Vagina (tissue), 2 donors: ENCODE results near the gene RPGR.

ENCODE experiments used
- CTCF ChIP-seq, 3 experiments: fragments of 450-650 bp in 2 of 3; fragments of 200-600 bp in 1 of 3; sonication (generic) in 1 of 3; IDR thresholded peaks; one replicate each; pipeline ENCODE4 v1.5.1; 2017 to 2019; ENCODE audit warnings: antibody characterized with exemption in 3 of 3, mild to moderate bottlenecking in 2 of 3, moderate library complexity in 2 of 3
- POLR2A ChIP-seq, 2 donors: fragments of 450-650 bp; IDR thresholded peaks; one replicate each; pipeline ENCODE4 v1.6.1; 2017; ENCODE audit warnings: antibody characterized with exemption in 2 of 2, mild to moderate bottlenecking in 2 of 2, moderate library complexity in 2 of 2

- no peak for TF ChIP-seq CTCF (IDR thresholded peaks at IDR 0.05)
- no peak for TF ChIP-seq POLR2A (IDR thresholded peaks at IDR 0.05)
Measured at GRCh38 chrX:38318606-38319005, 8.7 kb downstream of the RPGR start.
